ENCODE results near the gene NRTN.

NRTN gene

DNA sequence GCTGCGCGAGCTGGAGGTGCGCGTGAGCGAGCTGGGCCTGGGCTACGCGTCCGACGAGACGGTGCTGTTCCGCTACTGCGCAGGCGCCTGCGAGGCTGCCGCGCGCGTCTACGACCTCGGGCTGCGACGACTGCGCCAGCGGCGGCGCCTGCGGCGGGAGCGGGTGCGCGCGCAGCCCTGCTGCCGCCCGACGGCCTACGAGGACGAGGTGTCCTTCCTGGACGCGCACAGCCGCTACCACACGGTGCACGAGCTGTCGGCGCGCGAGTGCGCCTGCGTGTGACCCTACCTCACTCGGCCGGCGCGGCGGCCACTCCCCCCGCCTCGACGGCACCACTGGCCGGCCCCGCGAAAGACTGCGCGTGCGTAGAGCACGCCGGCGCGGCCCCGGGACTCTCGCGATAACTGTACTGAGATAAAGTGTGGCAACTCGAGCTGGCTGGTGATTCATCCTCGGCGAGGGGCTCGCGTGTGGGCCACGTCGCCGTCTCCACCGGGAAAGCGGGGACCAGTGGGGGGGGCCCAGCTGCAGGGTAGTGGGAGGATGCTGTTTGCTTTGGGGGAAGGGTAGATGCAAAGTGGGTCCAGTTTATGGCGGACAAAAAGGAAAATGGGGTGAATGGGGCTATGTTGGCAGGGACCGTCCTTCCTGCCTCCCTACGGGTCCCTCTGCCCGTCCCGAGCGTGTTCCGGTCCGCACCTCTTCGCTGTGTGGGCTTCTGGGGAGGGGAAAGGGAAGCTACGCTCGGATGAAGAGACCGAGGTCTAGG lies 23.2 kb downstream of the NRTN start:
- no peaks in the 10 kb centered on the region for H3K27me3 ChIP-seq (ENCODE audit: control insufficient read depth, insufficient read depth, low read length)
- no CpG with 5 or more reads among the region's 91 CpGs for WGBS (ENCODE audit: insufficient coverage, insufficient read length)
- peaks cover 5% of the 10 kb centered on the region for H3K4me1 ChIP-seq (ENCODE audit: control insufficient read depth, insufficient read depth, low read length)
- DNase-seq (ENCODE audit: low read depth, low spot score): peak; percentile 73
- peak overlapping the region; percentile 61; the same call in 1 of the 2 replicates for H3K4me3 ChIP-seq (ENCODE audit: low read length)
- H3K27ac ChIP-seq (ENCODE audit: low read length): no peak overlapping the region
- H3K9me3 ChIP-seq (ENCODE audit: control insufficient read depth, insufficient read depth, low read length): no peaks in the 10 kb centered on the region
- H3K36me3 ChIP-seq (ENCODE audit: control insufficient read depth, insufficient read depth, low read length): no peaks in the 10 kb centered on the region

DNA sequence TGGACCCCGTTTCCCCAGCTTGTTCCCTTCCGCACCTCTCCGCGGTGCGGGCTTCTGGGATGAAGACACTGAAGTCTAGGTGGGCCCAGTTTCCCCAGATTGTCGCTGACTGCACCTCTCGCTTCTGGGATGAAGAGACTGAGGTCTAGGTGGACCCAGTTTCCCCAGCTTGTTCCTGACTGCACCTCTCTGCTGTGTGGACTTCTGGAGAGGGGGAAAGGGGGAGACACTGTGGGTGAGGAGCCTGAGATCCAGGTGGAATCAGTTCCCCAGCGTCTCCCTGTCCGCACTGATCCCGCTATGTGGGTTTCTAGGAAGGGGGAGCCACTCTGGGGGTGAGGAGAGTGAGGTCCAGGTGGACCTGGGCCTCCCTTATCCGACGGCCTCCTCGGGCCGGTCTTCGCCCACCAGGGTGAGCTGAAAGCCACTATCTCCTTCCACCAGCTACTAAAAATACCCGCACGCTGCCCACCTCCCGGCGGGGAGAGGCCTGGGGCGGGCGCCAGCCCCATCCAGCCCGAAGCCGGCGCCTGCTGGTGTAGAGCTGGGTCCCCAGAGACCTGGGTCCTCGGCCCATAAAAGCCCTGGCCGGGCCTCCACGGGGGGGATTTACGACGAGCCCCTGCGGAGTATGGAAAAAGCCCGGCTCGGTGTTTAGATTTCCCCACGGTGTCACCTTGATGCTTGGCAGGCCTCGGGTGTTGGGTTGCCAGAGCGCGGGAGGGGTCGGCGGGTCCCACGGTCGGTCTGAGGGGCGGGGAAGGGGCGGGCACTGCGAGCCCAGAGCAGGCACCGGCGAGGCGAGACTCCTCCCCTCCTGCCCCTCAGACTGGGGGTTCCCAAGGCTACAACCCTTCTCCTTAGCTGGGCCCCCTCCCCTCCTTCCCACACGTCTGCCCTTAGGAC lies 24.0 kb downstream of the NRTN start:
- Histone ChIP-seq H3K9me3 (ENCODE audit: control insufficient read depth, insufficient read depth, low read length) (no peaks in the 10 kb centered on the region), H3K4me1 (ENCODE audit: control insufficient read depth, insufficient read depth, low read length) (peaks cover 5% of the 10 kb centered on the region), H3K27me3 (ENCODE audit: control insufficient read depth, insufficient read depth, low read length) (no peaks in the 10 kb centered on the region), H3K36me3 (ENCODE audit: control insufficient read depth, insufficient read depth, low read length) (no peaks in the 10 kb centered on the region), H3K27ac (ENCODE audit: low read length) (no peak overlapping the region), H3K4me3 (ENCODE audit: low read length) (peak overlapping the region; percentile 61; the same call in 1 of the 2 replicates)
- DNase-seq (ENCODE audit: low read depth, low spot score): no peak
- no CpG with 5 or more reads among the region's 47 CpGs for WGBS (ENCODE audit: insufficient coverage, insufficient read length)

DNA sequence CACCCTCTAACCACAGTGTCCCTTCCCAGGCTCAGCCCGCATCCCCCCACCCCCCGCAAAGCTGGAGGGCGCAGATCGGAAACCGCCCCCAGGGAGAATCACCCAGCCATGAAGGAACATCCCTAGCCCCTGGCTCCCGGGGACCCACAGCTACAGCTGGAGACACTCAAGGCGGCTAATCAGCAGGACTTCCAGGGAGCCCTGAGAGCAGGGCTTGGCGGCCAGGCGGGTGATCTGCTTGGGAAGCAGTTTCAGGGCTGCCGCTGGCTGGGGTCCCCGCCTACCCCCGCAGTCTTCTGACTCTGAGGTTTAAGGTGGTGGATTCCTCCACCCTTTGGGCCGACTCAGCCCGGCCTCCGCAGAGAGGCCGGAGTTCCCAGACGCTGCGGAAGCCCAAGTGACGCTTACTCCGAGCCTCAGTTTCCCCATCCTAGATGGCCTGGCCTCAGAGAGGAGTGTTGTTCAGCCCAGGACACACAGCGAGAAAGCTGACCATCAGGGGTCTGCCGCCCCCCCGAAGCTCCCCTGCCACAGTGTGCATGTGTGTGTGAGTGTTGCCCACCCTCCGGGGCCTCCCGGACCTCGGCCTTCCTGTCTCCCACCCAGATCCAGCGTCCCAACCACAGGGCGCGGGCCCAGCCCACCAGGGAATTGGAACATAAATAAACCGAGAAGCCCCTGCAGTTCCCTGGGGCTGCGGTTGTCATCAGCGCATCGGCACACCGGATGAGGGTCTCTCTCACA lies 24.9 kb downstream of the NRTN start:
- Histone ChIP-seq H3K27me3 (ENCODE audit: control insufficient read depth, insufficient read depth, low read length) (no peaks in the 10 kb centered on the region), H3K4me1 (ENCODE audit: control insufficient read depth, insufficient read depth, low read length) (peaks cover 5% of the 10 kb centered on the region), H3K36me3 (ENCODE audit: control insufficient read depth, insufficient read depth, low read length) (no peaks in the 10 kb centered on the region), H3K9me3 (ENCODE audit: control insufficient read depth, insufficient read depth, low read length) (no peaks in the 10 kb centered on the region), H3K4me3 (ENCODE audit: low read length) (peak overlapping the region; percentile 61; the same call in 1 of the 2 replicates), H3K27ac (ENCODE audit: low read length) (no peak overlapping the region)
- no peak for DNase-seq (ENCODE audit: low read depth, low spot score)
- no CpG with 5 or more reads among the region's 34 CpGs for WGBS (ENCODE audit: insufficient coverage, insufficient read length)

DNA sequence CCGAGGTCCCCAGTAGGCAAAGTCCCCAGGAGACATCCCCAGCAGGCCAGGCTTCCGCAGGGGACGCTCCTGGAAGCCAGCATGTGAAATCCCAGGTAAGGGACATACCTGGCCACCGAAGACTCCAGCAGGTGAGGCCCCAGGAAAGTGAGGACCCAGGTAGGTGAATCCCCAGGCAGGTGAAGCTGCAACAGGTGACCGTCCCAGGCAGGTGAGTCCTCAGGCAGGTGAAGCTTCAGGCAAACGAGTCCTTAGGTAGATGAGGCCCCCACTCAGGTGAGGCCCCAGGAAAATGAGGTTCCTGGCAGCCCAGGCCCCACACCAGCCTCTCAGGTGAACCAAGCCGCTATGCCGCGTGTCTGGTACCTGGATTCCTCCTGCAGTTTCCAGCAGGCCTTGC lies 26.3 kb downstream of the NRTN start:
- DNase-seq (ENCODE audit: low read depth, low spot score): no peak
- Histone ChIP-seq H3K36me3 (ENCODE audit: control insufficient read depth, insufficient read depth, low read length) (no peaks in the 10 kb centered on the region), H3K9me3 (ENCODE audit: control insufficient read depth, insufficient read depth, low read length) (no peaks in the 10 kb centered on the region), H3K27ac (ENCODE audit: low read length) (no peak overlapping the region), H3K4me3 (ENCODE audit: low read length) (no peak overlapping the region), H3K4me1 (ENCODE audit: control insufficient read depth, insufficient read depth, low read length) (peaks cover 5% of the 10 kb centered on the region), H3K27me3 (ENCODE audit: control insufficient read depth, insufficient read depth, low read length) (no peaks in the 10 kb centered on the region)
- WGBS (ENCODE audit: insufficient coverage, insufficient read length): no CpG with 5 or more reads among the region's 9 CpGs

DNA sequence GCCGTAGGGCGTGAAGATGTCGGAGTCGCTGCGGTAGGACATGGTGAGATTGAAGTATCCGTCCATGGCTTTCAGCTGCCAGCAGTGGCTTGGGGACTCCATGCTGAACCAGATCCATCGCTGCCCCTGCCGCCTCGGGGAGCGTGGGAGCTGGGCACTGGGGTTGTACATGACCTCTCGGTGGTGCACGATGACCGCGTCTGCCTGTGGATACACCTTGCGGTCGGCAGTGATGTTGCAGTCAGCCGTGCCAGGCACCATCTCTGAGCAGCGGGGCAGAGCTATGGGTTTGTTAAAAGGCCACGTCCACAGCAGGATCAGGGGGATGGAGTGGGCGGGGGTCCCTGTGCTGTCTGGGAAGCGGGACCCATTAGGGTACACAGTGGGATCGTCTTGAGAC lies 27.2 kb downstream of the NRTN start:
- no peaks in the 10 kb centered on the region for H3K27me3 ChIP-seq (ENCODE audit: control insufficient read depth, insufficient read depth, low read length)
- H3K36me3 ChIP-seq (ENCODE audit: control insufficient read depth, insufficient read depth, low read length): no peaks in the 10 kb centered on the region
- no peak overlapping the region for H3K27ac ChIP-seq (ENCODE audit: low read length)
- H3K9me3 ChIP-seq (ENCODE audit: control insufficient read depth, insufficient read depth, low read length): no peaks in the 10 kb centered on the region
- DNase-seq (ENCODE audit: low read depth, low spot score): no peak
- no CpG with 5 or more reads among the region's 22 CpGs for WGBS (ENCODE audit: insufficient coverage, insufficient read length)
- H3K4me3 ChIP-seq (ENCODE audit: low read length): no peak overlapping the region
- no peaks in the 10 kb centered on the region for H3K4me1 ChIP-seq (ENCODE audit: control insufficient read depth, insufficient read depth, low read length)

DNA sequence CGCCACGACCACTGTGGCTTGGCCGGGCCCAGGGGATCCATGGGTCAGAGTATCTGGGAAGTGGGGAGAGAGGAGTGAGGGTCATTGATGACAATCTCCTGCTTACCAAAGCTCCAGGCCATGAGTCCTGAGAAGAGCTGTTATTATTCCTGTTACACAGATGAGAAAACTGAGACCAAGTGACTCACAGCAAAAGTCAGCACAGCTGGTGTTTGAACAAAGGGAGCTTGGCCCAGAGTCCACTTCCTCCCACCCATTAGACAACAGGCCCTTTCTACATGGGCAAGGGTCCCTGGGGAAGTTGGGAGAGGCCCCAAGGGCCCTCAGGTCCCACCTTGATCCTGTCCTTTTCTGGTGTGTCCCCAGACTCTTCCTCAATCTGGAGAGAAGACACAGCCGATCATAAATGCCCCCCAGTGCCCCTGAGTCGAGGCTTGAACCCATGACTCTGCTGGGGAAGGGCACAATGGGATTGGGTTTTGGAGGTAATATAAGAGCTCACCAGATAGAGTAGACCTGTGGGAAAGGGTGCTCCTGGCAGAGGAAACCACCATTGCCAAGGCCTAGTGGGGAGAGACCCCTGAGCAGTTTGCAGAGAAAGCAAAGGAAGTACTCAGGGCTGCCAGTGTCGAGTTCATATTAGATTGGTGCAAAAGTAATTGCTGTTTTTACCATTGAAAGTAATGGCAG lies 27.8 kb downstream of the NRTN start:
- Histone ChIP-seq H3K9me3 (ENCODE audit: control insufficient read depth, insufficient read depth, low read length) (no peaks in the 10 kb centered on the region), H3K27me3 (ENCODE audit: control insufficient read depth, insufficient read depth, low read length) (no peaks in the 10 kb centered on the region), H3K4me3 (ENCODE audit: low read length) (no peak overlapping the region), H3K4me1 (ENCODE audit: control insufficient read depth, insufficient read depth, low read length) (no peaks in the 10 kb centered on the region), H3K27ac (ENCODE audit: low read length) (no peak overlapping the region), H3K36me3 (ENCODE audit: control insufficient read depth, insufficient read depth, low read length) (no peaks in the 10 kb centered on the region)
- DNase-seq (ENCODE audit: low read depth, low spot score): no peak
- WGBS (ENCODE audit: insufficient coverage, insufficient read length): no CpG with 5 or more reads among the region's 6 CpGs

DNA sequence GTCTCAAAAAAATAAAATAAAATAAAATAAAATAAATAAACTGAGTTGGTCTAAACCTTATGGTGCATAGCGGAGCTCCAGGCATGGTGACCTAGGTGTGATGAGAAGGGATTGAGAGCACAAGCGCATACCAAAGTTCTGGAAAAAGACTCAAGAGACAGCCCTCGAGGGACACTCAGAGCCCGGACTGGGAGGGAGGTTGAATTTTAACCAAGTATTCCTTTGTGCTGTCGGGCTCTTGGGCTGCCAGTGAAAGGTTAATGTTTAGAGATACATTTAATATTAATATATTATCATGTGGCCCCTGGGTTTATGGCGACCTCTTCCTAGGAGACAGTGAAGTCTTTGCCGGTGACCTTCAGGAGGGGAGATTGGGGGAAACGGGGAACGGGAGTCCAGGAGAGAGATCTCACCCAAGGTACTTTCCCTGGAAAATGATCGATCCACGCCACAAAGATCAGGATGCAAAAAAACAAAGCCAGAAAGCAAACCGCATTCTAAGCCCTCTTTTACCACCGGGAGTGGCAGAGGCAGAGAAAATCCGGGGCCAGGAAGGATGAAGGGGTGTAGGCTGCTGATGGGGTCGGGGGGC lies 33.0 kb downstream of the NRTN start:
- DNase-seq (ENCODE audit: low read depth, low spot score): no peak
- Histone ChIP-seq H3K27ac (ENCODE audit: low read length) (no peak overlapping the region), H3K9me3 (ENCODE audit: control insufficient read depth, insufficient read depth, low read length) (no peaks in the 10 kb centered on the region), H3K36me3 (ENCODE audit: control insufficient read depth, insufficient read depth, low read length) (no peaks in the 10 kb centered on the region), H3K4me3 (ENCODE audit: low read length) (no peak overlapping the region), H3K4me1 (ENCODE audit: control insufficient read depth, insufficient read depth, low read length) (no peaks in the 10 kb centered on the region), H3K27me3 (ENCODE audit: control insufficient read depth, insufficient read depth, low read length) (no peaks in the 10 kb centered on the region)
- WGBS (ENCODE audit: insufficient coverage, insufficient read length): no CpG with 5 or more reads among the region's 15 CpGs

DNA sequence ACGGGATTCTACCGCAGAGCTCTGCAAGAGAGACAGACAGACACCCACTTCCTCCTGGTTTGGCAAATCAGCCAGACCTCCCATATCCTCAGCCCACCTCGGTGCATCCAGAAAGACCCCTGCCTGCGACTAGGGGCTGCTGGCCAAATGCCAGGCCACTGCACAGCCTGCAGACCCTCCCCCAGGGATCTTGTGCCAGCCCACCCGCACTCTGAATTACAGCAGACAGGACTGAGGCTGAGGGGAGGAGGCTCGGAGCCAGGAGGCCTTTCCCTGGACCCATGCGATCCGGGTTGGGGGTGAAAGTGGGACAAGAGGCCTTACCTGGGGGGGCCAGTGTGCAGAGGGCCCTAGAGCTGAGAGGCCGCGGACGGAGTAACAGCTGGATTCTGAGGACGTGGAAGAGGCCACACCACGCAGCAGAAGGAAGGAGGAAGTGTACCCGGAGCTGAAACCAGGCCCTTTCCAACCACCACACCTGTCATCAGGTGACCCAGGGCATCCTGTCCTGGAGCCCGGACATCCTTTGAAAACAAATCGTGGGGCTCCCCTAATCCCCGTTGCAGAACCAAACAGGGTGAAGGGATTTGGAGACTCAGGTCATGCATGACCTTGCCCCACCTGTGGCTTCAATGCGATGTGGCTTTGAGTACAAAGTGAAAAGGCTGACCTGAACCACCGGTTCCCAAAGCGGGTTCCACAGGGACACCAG lies 33.6 kb downstream of the NRTN start:
- no CpG with 5 or more reads among the region's 20 CpGs for whole genome bisulfite sequencing (ENCODE audit: insufficient coverage, insufficient read length)
- no peaks in the 10 kb centered on the region for H3K9me3 ChIP-seq (ENCODE audit: control insufficient read depth, insufficient read depth, low read length)
- no peaks in the 10 kb centered on the region for H3K36me3 ChIP-seq (ENCODE audit: control insufficient read depth, insufficient read depth, low read length)
- H3K27ac ChIP-seq (ENCODE audit: low read length): no peak overlapping the region
- no peak for DNase-seq (ENCODE audit: low read depth, low spot score)
- H3K27me3 ChIP-seq (ENCODE audit: control insufficient read depth, insufficient read depth, low read length): no peaks in the 10 kb centered on the region
- no peaks in the 10 kb centered on the region for H3K4me1 ChIP-seq (ENCODE audit: control insufficient read depth, insufficient read depth, low read length)
- H3K4me3 ChIP-seq (ENCODE audit: low read length): no peak overlapping the region

All from iPS DF 6.9 (cell line).